DND-41 (cell line): ENCODE measurements around the gene DENR.

Source experiments
- ATAC-seq: fragments of 200-7000 bp; cut with Tn5 transposase; 3 replicates; pipeline ENCODE4 v1.9.1; 2021; ENCODE audit warnings: low read depth; ENCODE audit not compliant: insufficient read depth
- DNase-seq: peaks from one replicate; pipeline ENCODE4 v3.0.0-alpha.2; 2020
- H2AFZ ChIP-seq: 2 replicates; pipeline ENCODE4 v1.6.0; 2012; ENCODE audit warnings: low read depth, low read length
- H3K27ac ChIP-seq: 2 replicates; pipeline ENCODE4 v1.5.1; 2012; ENCODE audit warnings: low read length, inconsistent platforms
- H3K27me3 ChIP-seq: fragments of 200-600 bp; sonication (generic); 2 replicates; pipeline ENCODE4 v1.6.0; 2012; ENCODE audit warnings: low read length, mild to moderate bottlenecking, inconsistent platforms; ENCODE audit not compliant: insufficient read depth, poor library complexity
- H3K36me3 ChIP-seq: 2 replicates; pipeline ENCODE4 v1.5.1; 2012; ENCODE audit warnings: low read length, inconsistent platforms; ENCODE audit not compliant: insufficient read depth
- H3K4me1 ChIP-seq: 2 replicates; pipeline ENCODE4 v1.5.1; 2012; ENCODE audit warnings: mild to moderate bottlenecking, low read length; ENCODE audit not compliant: insufficient read depth
- H3K4me2 ChIP-seq: 2 replicates; pipeline ENCODE4 v1.6.0; 2012; ENCODE audit warnings: mild to moderate bottlenecking, moderate library complexity, low read length, inconsistent platforms; ENCODE audit not compliant: insufficient read depth
- H3K4me3 ChIP-seq, 2 experiments: fragments of 200-600 bp in 1 of 2; shearing (Covaris generic) in 1 of 2; 2 replicates each; pipeline ENCODE4 v1.5.1; 2012 to 2016; ENCODE audit warnings: inconsistent platforms in 2 of 2, low read length in 2 of 2, mild to moderate bottlenecking in 2 of 2, low read depth in 1 of 2, moderate library complexity in 1 of 2
- H3K79me2 ChIP-seq: 2 replicates; pipeline ENCODE4 v1.6.0; 2012; ENCODE audit warnings: low read length, inconsistent platforms; ENCODE audit not compliant: insufficient read depth
- H3K9ac ChIP-seq: 2 replicates; pipeline ENCODE4 v1.6.0; 2012; ENCODE audit warnings: low read depth, mild to moderate bottlenecking, inconsistent platforms, low read length, moderate library complexity
- H3K9me3 ChIP-seq: 2 replicates; pipeline ENCODE4 v1.5.1; 2012; ENCODE audit warnings: low read length, moderate library complexity, mild to moderate bottlenecking, inconsistent platforms; ENCODE audit not compliant: insufficient read depth, severe bottlenecking
- H4K20me1 ChIP-seq: 2 replicates; pipeline ENCODE4 v1.6.0; 2012; ENCODE audit warnings: low read length; ENCODE audit not compliant: insufficient read depth
- EZH2 ChIP-seq: IDR thresholded peaks from 3 replicates; pipeline ENCODE4 v1.6.1; 2012; ENCODE audit warnings: borderline replicate concordance, low read depth, mild to moderate bottlenecking, moderate library complexity, low read length, inconsistent platforms; ENCODE audit not compliant: severe bottlenecking
- TF ChIP-seq, protein P1 (sequence below): IDR thresholded peaks from 2 replicates; pipeline ENCODE4 v1.5.1; 2012; ENCODE audit warnings: borderline replicate concordance, low read length, moderate library complexity, mild to moderate bottlenecking; ENCODE audit not compliant: poor library complexity, severe bottlenecking; ENCODE audit errors: extremely low read depth

DENR gene

DNA sequence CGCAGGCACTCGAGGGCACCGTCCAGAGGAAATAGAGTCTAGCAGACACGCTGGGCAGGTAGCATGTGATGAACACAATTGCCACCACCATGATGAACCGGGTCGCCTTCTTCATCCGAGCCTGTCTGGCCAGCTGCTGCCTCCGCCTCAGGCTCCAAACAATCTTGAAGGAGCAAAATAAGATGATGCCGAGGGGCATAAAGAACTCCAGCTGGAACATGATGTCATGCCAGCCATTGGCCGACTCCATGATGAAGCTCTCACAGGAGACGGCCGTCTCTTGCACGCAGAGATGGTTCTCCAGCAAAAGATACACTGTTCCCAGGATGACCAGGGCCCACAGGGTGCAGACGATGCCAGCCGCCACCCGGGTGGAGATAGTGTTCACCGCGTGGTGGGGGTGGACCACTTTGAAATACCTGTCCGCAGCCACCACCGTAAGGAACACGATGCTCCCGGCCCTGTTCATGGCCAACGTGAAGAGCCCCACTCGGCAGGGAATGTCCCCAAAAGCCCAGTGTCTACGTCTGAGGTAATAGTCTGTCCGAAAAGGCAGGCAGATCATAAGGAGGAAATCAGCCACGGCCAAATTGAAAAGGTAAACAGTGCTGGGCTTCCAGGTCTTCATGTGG is 22.9 kb upstream of the DENR start:
- no peak overlapping the region for H2AFZ ChIP-seq
- no peak overlapping the region for H3K27ac ChIP-seq

DNA sequence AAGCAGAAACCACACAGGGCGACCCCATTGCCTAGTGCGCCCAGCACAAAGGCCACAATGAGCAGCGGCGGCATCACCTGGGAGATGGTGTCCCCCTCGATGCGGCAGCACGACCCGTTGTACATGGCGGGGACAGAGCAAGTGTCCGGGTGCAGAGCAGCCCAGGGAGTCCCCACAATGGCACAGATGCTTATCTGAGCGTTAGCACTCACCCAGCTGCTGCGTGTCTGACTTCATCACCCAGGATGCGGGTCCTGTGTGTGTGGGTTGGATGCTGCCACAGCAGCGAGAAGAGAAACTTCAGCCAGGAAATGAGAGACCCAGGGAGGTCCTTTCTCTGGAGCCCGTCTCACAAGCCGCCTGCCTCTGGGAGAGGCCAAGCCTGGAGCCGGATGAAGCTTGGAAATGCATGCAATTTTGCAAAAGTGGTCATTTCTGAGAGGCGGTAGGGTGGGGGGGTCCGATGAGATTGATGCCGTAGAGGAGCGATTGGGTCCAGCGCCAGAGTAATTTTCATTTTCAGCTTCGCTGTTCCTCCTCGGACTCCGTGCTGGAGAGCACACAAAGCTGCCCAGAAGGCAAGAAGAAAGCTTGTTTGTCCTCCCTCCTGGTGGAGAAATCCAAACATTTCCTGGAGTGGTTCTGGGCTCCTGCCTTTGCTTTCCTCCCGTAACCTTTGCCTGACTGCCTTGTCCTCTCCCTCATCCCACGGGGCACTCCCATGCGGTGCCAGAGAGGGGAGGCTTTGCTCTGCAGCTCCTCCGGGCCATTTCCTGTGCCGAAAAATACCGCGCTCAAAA is 22.2 kb upstream of the DENR start, which contains the start of gene HCAR1:
HCAR1 (minus strand) TSS at position 630 of the 800 bp plus-strand sequence; CDS start at position 125, 505 bp downstream.
- no peaks in the 10 kb centered on the region for H3K4me1 ChIP-seq
- H3K27me3 ChIP-seq = no peaks in the 10 kb centered on the region
- H3K9ac ChIP-seq = no peak within 1 kb of the TSS
- TF ChIP-seq EZH2 = no peak
- TF ChIP-seq, protein P1, sequence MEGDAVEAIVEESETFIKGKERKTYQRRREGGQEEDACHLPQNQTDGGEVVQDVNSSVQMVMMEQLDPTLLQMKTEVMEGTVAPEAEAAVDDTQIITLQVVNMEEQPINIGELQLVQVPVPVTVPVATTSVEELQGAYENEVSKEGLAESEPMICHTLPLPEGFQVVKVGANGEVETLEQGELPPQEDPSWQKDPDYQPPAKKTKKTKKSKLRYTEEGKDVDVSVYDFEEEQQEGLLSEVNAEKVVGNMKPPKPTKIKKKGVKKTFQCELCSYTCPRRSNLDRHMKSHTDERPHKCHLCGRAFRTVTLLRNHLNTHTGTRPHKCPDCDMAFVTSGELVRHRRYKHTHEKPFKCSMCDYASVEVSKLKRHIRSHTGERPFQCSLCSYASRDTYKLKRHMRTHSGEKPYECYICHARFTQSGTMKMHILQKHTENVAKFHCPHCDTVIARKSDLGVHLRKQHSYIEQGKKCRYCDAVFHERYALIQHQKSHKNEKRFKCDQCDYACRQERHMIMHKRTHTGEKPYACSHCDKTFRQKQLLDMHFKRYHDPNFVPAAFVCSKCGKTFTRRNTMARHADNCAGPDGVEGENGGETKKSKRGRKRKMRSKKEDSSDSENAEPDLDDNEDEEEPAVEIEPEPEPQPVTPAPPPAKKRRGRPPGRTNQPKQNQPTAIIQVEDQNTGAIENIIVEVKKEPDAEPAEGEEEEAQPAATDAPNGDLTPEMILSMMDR = no peak
- H3K9me3 ChIP-seq = no peaks in the 10 kb centered on the region
- H3K27ac ChIP-seq = no peak within 1 kb of the TSS
- ATAC-seq = peak; percentile 83
- H3K36me3 ChIP-seq = no peaks in the 10 kb centered on the region
- no peak within 1 kb of the TSS for H2AFZ ChIP-seq
- DNase-seq = peak; percentile 46
- H3K4me3 ChIP-seq = no peak within 1 kb of the TSS
- no peaks in the 10 kb centered on the region for H4K20me1 ChIP-seq
- no peak within 1 kb of the TSS for H3K4me2 ChIP-seq
- H3K79me2 ChIP-seq = no peaks in the 10 kb centered on the region

More for the DNA sequence above, 22.9 kb upstream of the DENR start:
- Histone ChIP-seq H4K20me1 (no peaks in the 10 kb centered on the region), H3K27me3 (no peaks in the 10 kb centered on the region), H3K4me1 (no peaks in the 10 kb centered on the region), H3K9me3 (no peaks in the 10 kb centered on the region), H3K4me3 (no peak overlapping the region), H3K9ac (no peak overlapping the region), H3K79me2 (no peaks in the 10 kb centered on the region), H3K36me3 (no peaks in the 10 kb centered on the region), H3K4me2 (no peak overlapping the region)
- no peak for ATAC-seq
- no peak for TF ChIP-seq EZH2
- TF ChIP-seq, protein P1 = no peak
- no peak for DNase-seq

DNA sequence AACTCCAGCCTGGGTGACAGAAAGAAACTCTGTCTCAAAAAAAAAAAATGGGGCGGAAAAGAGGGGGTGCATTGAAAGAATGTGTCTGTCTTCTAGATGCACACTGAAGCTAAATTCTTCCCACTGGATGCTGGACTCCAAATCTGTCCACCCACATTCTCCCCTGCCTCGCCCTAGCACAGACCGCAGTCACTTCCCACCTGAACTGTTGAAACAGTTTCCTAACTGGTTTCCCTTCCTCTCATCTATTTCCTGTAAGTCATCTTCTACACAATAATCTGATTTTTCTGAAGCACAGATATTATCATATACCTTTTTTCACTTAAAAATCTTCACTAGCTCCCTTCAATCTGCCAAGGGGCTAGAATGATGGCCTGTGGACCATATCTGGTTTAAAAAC is 20.5 kb upstream of the DENR start:
- no peak overlapping the region for H3K4me3 ChIP-seq

DNA sequence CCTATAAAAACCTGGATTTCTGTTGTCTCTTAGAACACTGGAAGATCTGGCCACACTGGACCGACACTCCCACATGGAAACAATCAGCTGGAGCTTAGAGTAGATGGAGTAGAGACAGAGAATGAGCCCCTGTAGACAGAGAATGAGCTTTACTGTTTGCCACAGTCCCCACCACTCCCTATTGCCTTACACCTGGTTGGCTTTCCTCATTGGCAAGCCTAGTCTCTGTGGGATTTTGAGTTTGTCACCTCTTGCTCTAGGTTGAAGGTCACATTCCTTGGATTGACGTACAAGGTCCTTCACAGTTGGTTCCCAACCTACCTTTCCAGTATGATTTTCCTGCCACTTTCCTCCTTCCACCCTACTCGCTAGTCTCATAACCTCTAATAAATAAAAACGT is 20.0 kb upstream of the DENR start:
- no peaks in the 10 kb centered on the region for H3K4me1 ChIP-seq
- no peak overlapping the region for H3K4me2 ChIP-seq
- H3K27me3 ChIP-seq = no peaks in the 10 kb centered on the region
- H2AFZ ChIP-seq = no peak overlapping the region
- H4K20me1 ChIP-seq = no peaks in the 10 kb centered on the region
- ATAC-seq (no peak), DNase-seq (no peak)
- no peak overlapping the region for H3K9ac ChIP-seq
- no peaks in the 10 kb centered on the region for H3K79me2 ChIP-seq
- H3K27ac ChIP-seq = no peak overlapping the region
- no peak for TF ChIP-seq EZH2
- TF ChIP-seq, protein P1 = no peak
- no peaks in the 10 kb centered on the region for H3K9me3 ChIP-seq
- H3K4me3 ChIP-seq = no peak overlapping the region
- H3K36me3 ChIP-seq = no peaks in the 10 kb centered on the region

More for the DNA sequence above, 20.5 kb upstream of the DENR start:
- H3K27ac ChIP-seq = no peak overlapping the region
- no peaks in the 10 kb centered on the region for H4K20me1 ChIP-seq
- no peak overlapping the region for H3K4me2 ChIP-seq
- no peak overlapping the region for H3K9ac ChIP-seq
- H3K4me1 ChIP-seq = no peaks in the 10 kb centered on the region
- no peak for TF ChIP-seq EZH2
- no peak for DNase-seq
- H2AFZ ChIP-seq = no peak overlapping the region
- H3K79me2 ChIP-seq = no peaks in the 10 kb centered on the region
- H3K27me3 ChIP-seq = no peaks in the 10 kb centered on the region
- no peaks in the 10 kb centered on the region for H3K9me3 ChIP-seq
- ATAC-seq = no peak
- H3K36me3 ChIP-seq = no peaks in the 10 kb centered on the region
